Activated CD4-positive, alpha-beta T cell treated with anti-CD3 and anti-CD28 coated beads, Interleukin-2, amount 50 U/mL, for 24 hours (primary cell): Measurements from ENCODE around the gene LYPD6B.
"Not testable (repeated sequence)": the region's sequence is repeated elsewhere in the genome, so short reads cannot be mapped to it uniquely, and the experiment has no call there.

Experiments
- DNase-seq, 2 donors: peaks; one replicate each; pipeline ENCODE4 v3.0.0-alpha.2; 2020; ENCODE audit warnings: low read depth in 1 of 2, low spot score in 1 of 2

Gene LYPD6B

DNA sequence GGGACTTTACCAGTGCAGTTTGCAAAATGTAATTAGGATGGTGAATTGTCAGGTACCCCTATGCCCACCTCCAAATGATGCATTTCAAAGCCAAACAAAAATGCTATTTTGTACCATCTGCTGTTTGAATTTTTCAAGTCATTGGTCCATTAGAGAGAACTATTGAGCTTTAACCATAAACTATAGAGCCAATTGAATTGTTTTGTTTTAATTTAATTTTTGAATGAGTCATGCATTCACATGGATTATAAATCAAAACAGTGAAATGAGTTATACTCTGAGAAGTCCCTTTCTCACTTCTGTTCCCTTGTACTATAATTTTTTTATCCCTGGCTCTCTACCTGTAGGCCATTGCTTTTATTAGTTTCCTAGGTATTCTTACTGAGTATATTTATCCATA is 151.3 kb downstream of the LYPD6B start:
- no peak for DNase-seq

DNA sequence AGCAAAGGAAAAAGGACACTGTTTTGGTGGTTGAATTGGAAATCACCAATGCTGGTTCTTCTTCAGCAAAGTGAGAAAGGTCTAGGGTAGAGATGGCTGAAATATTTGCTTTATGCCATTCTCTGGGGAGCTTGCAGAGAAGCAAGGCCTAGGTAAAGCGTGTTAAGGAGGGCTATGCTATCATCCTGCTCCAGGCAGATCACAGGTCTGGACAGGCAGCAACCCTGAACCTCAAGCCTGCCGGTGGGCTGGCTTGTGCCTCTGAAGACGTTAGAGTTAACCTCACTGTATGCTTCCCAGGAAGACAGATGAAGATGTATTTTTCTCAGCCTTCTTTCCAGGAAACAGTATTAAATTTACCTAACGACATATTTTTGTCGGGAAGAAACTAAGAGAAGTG is 153.4 kb downstream of the LYPD6B start:
- no peak for DNase-seq

- no peak for DNase-seq
These were observed 153.9 kb downstream of the LYPD6B start for GRCh38 chr2:149192427-149192826.

GRCh38 chr2:149200109-149200520 is 161.6 kb downstream of the LYPD6B start:
- no peak for DNase-seq

DNA sequence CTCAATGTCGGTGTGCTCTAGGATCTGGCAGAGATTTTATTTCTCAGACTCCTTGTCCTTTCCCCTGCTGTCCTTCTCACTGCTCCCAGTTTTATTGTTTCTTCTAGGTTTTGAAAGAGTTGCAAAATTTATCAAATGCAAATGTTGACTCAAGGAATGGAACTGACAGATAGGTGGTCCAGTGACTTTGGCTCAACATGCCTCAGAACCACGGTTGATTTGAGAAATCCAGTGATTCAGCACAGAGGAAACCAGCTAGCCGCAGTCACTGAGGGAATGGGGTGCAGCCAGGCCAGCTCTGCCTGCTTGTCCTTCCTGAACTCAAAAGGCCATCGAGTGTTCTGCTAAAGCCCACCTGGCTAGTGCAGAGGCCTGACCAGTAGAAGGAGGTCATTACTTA is 166.2 kb downstream of the LYPD6B start:
- no peak for DNase-seq

DNA sequence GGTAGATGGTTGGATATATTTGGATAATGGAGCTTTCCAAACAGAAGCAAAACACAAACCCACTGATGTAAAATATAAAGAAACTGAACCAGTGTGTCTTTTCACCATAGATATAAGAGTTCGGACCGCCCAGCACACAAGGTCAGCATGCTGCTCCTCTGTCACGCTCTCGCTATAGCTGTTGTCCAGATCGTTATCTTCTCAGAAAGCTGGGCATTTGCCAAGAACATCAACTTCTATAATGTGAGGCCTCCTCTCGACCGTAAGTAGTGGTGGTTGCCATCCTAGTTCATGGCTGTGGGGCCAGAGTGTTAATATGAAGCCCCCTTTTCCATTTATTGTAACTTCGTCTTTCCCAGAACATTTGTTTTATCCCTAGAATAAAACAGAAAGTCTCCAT is 166.6 kb downstream of the LYPD6B start:
- DNase-seq = no peak

DNA sequence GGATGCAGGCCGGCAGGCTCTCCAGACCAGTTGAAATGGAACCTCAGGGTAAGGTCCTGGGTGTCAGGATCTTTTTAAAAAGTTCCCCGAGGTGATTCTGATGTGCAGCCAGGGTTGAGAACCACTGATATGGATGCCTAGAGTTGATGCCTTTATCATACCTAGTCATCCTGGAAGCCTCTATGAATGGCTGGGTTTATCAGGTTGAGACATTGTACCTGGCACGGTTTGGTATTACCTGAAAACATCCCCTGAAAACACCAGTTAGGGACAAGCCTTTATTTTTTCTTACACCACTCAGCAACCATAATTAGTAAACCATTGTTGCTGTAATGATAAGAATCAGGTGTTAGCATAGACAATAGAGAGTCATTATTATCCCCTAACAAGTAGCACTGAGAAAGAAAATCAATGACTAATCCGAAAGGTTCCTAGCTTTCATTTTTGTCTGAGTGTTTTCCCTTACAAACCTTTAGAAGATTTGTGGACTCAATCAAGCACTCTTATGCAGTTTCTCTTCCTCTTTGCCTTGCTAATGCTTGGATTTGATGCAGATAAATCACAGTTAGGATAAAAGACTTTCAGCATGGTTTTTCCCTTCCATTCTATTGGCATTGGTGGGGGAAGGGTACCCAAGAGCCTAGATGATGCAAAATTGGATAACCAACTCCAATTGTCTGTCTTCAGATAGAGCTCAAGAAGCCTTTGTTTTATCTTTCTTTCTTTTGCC is 175.4 kb downstream of the LYPD6B start:
- DNase-seq = no peak

DNA sequence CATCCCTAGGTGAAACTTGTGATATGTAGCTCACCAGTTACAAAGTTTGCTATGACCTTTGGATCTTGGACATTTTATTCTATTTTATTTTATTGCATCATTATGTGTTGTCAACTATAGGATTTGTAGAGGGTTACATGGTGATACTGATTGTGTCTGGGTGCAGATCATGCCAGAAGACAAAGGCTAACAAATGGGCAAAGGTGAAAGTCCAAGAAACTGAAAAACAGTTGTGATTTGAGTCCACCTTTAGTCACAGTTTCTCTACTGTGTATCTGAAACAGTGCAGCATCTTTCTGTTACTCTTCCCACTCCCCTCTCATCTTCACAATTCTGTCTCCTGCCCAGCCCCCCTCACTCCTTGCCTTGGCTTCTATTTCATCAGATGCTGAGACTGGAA is 180.0 kb downstream of the LYPD6B start:
- no peak for DNase-seq

DNA sequence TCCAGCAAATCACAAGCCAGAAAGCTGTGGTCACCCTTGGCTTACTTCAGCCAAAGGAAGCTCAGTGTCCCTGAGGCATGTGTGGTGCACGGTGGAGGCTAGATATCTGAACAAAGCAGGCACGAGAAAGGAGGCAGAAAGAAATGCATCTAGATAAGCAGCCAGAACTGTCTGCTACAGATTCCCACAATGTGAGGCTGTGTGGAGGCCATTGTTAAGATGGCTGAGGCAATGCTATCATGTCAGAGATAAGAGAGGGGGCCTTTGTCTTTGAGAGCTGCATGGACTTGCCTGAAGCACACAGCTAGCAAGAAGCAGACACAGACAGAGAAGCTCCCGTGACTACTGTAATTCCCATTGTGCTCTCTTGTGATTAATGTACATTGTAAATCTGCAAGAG is 181.4 kb downstream of the LYPD6B start:
- no peak for DNase-seq

DNA sequence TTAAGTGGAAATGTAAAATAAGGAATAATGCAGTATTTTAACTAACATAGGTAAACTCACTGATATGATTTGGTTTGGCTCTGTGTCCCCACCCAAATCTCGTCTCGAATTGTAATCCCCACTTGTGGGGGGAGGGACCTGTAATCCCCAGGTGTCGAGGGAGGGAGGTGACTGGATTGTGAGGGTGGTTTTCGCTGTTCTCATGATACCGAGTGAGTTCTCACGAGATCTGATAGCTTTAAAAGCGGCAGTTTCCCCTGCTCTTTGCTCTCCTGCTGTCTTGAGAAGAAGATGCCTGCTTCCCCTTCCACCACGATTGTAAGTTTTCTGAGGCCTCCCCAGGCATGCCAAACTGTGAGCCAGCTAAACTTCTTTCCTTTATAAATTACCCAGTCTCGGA is 182.5 kb downstream of the LYPD6B start:
- no peak for DNase-seq

GRCh38 chr2:149221898-149222297 is 183.4 kb downstream of the LYPD6B start:
- no peak for DNase-seq

- DNase-seq = no peak
These were observed 185.1 kb downstream of the LYPD6B start for GRCh38 chr2:149223472-149224095.

DNA sequence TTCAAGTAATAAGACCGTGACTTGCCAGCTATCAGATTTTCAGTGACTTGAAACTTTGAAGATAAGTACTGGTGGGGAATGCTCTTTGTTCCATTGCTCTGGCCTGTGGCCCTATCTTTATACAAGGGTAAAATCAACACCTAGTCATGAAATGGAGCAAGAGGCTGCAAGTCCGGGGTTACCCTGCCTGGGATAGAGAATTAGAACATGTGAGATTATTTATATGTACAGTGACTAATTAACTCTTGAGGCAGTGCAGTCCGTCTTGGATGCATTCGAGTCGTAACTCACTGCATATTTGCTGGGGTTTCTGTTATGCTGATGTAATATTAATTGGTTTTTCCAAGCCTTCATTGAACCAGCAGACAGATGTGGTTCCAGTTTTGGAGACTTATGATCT is 186.0 kb downstream of the LYPD6B start:
- no peak for DNase-seq

DNA sequence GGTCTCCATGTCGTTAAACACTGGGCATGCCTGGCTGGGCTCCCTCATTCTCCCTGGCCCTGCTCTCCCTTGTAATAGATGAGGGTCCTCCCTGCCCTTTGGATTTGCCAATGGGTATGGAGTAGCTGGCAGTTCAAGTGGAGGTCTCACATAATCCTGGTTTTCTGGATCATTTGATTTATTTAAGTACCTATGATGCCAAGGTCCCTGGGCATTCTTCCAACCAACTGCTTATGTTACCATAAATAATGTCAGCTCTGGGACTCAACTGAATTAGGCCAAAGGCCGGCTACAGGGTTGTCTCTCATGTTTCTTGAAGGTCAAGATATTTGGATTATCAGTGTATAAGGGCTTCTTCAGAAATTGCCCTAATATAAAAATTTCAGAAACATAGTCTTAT is 186.9 kb downstream of the LYPD6B start:
- DNase-seq = no peak

DNA sequence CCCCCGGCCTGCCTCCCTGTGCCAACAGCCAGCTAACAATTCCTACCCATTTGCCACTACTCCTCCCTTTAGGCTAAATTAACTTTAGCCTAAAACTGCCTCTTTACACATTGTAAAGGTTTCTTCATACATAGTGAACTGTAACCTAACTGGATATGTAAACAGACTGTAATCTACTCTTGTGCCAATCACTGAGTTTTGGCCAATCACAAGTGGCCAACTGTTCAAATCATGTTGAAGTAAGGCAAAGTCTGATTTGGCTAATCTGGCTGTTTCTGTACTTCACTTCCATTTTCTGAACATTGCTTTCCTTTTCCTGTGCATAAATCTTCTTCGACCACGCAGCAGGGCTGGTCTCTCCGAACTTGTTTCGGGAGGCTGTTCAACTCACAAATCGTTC is 188.3 kb downstream of the LYPD6B start:
- DNase-seq = no peak

GRCh38 chr2:149235816-149236375 is 197.4 kb downstream of the LYPD6B start:
- DNase-seq = no peak

DNA sequence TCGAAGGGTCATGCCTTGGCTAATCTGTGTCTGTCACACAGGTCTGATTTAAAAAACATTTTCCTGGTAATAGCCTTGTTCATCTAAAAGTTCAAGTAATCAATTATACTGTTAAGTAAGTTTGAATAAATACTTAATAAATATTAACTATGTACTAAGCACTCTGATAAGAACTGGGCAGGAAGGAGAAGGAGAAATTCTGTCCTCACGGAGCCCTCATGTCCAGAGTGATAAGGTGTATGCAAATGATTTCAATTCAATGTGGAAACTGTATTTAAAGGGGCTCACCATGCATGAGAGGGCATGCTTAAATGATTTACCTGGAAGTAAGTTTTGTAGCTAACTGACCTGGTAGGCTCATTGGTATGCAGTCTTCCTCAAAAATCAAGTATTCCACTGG is 197.9 kb downstream of the LYPD6B start:
- DNase-seq = no peak

DNA sequence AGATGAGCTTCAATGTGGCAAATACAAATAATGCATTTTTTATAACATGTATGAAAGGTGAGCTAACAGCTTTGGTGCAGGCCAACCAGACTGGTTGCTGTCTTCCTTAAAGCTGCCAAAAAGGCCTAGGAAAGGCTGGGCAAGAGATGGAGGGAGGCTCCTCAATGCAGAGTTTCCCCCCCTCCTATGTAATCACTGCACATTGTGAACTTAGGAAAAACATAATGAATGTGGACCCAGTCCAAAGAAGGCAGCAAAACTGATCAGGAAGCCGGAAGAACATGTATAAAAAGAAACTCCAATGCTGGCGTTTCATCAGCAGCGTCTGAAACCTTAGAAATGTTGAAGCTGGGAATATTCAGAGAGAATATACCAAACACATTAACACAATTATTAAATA is 207.7 kb downstream of the LYPD6B start:
- no peak for DNase-seq

- not testable (repeated sequence) for DNase-seq
These were observed 212.9 kb downstream of the LYPD6B start for GRCh38 chr2:149251436-149251835.

DNA sequence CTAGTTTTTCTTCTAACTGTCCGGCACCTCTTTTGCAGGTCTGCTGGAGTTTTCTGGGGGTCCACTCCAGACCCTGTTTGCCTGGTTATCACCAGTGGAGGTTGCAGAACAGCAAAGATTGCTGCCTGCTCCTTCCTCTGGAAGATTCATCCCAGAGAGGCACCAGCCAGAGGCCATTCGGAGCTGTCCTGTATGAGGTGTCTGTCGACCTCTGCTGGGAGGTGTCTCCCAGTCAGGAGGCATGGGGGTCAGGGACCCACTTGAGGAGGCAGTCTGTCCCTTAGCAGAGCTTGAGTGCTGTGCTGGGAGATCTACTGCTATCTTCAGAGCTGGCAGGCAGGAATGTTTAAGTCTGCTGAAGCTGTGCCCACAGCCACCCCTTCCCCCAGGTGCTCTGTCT is 218.4 kb downstream of the LYPD6B start:
- not testable (repeated sequence) for DNase-seq

DNA sequence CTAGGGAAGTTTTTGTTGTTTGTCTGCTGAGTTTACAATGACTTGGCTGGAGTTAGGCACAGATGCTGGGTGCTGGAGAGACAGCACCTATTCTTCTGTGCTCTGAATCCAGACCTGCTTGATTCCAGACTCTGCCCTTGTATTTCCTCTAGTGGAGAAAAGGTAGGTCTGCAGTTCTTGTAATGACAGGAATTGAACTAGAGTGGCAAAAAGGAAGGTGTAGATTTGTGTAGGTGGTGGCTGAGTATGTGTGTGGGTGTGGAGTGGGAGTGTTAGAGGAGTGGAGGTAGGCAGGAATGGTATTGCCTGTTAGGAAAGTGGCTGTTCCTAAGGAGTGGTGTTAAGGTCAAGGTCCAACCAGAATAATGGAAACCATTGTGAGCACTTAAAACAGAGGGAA is 220.0 kb downstream of the LYPD6B start:
- no peak for DNase-seq

DNA sequence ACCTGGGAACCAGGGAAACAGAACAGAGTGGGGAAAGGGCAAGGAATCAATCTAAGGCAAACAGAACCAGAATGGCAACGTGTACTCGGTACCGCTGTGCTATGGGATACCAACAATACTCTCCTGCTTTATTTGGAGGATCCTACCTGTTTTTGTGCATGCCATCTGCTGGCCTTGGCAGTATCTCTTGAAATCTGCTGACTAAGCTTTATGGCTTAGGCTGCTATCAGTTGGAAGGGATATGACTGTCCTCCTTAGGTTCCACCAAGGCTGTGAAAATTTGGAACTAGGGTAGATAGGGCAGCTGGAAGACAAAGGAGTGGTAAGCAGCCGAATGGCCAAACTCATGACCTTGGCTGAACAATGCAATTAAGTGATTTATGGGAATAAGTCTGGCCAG is 220.6 kb downstream of the LYPD6B start:
- no peak for DNase-seq

GRCh38 chr2:149261692-149262091 is 223.2 kb downstream of the LYPD6B start:
- no peak for DNase-seq
